Coronary artery (tissue), 2 donors: ENCODE measurements around the gene TMEM131L.
A peak's percentile ranks its signal among the peaks of the same experiment; 100 is the strongest.

ENCODE experiments used
- DNase-seq: peaks from one replicate; pipeline ENCODE4 v3.0.0-alpha.2; 2017; ENCODE audit warnings: low spot score
- H3K27ac ChIP-seq, 2 donors: fragments of 200-600 bp; sonication (generic); one replicate each; pipeline ENCODE4 v1.5.1; 2016 to 2019
- H3K4me3 ChIP-seq: fragments of 200-600 bp; sonication (generic); 2 replicates; pipeline ENCODE4 v1.5.1; 2016; ENCODE audit warnings: mild to moderate bottlenecking, moderate library complexity
- CTCF ChIP-seq: fragments of 200-600 bp; sonication (generic); IDR thresholded peaks from one replicate; pipeline ENCODE4 v1.5.1; 2019; ENCODE audit warnings: antibody characterized with exemption

TMEM131L gene

GRCh38 chr4:153684971-153685371, 218.8 kb downstream of the TMEM131L start:
- peak overlapping the region in 1 of 2 donors; percentile 71 for H3K27ac ChIP-seq
- H3K4me3 ChIP-seq: peak overlapping the region; percentile 81

More at GRCh38 chr4:153684971-153685371, 218.8 kb downstream of the TMEM131L start:
- no peak for DNase-seq
- TF ChIP-seq CTCF: no peak
